ENCODE data around the gene ACOD1.

Gene ACOD1

GRCh38 chr13:76980075-76980718 lies 31.9 kb downstream of the ACOD1 start:
- H3K4me3 ChIP-seq (ENCODE audit: low read length), result no peak overlapping the region; the same call in 1 of the 2 replicates
- peak; percentile 51 for DNase-seq (ENCODE audit: low read depth, low spot score)

- DNase-seq (ENCODE audit: low read depth, low spot score), result no peak
Observed at GRCh38 chr13:76982061-76982460, 33.8 kb downstream of the ACOD1 start.

GRCh38 chr13:76983676-76984075 lies 35.4 kb downstream of the ACOD1 start:
- DNase-seq (ENCODE audit: low read depth, low spot score), result no peak
- no peak overlapping the region for H3K4me3 ChIP-seq (ENCODE audit: low read length)

More at GRCh38 chr13:76982061-76982460, 33.8 kb downstream of the ACOD1 start:
- no peak overlapping the region for H3K4me3 ChIP-seq (ENCODE audit: low read length)

- DNase-seq (ENCODE audit: low read depth, low spot score), result no peak
Observed at GRCh38 chr13:76991432-76991795, 43.1 kb downstream of the ACOD1 start.

GRCh38 chr13:76991796-76992547 lies 43.7 kb downstream of the ACOD1 start, which contains the start of gene CLN5:
Gene CLN5 (plus strand): TSS chr13:76992081. CDS start chr13:76992099, 18 bp downstream.
- DNase-seq (ENCODE audit: low read depth, low spot score), result peak; percentile 90
- H3K4me3 ChIP-seq (ENCODE audit: low read length), result peak within 1 kb of the TSS; percentile 96

More at GRCh38 chr13:76991432-76991795, 43.1 kb downstream of the ACOD1 start:
- peak overlapping the region; percentile 96 for H3K4me3 ChIP-seq (ENCODE audit: low read length)

GRCh38 chr13:76992548-76993001 lies 44.3 kb downstream of the ACOD1 start:
- peak overlapping the region; percentile 96 for H3K4me3 ChIP-seq (ENCODE audit: low read length)
- DNase-seq (ENCODE audit: low read depth, low spot score), result no peak

- H3K4me3 ChIP-seq (ENCODE audit: low read length), result peak overlapping the region; percentile 96
- no peak for DNase-seq (ENCODE audit: low read depth, low spot score)
Observed at GRCh38 chr13:76993021-76993420, 44.7 kb downstream of the ACOD1 start.

- DNase-seq (ENCODE audit: low read depth, low spot score), result no peak
- H3K4me3 ChIP-seq (ENCODE audit: low read length), result no peak overlapping the region
Observed at GRCh38 chr13:76993473-76993872, 45.2 kb downstream of the ACOD1 start.

- H3K4me3 ChIP-seq (ENCODE audit: low read length), result no peak overlapping the region
- DNase-seq (ENCODE audit: low read depth, low spot score), result no peak
Observed at GRCh38 chr13:76994281-76994680, 46.0 kb downstream of the ACOD1 start.

- H3K4me3 ChIP-seq (ENCODE audit: low read length), result no peak overlapping the region
- DNase-seq (ENCODE audit: low read depth, low spot score), result peak; percentile 27
Observed at GRCh38 chr13:77000475-77000874, 52.2 kb downstream of the ACOD1 start.

- H3K4me3 ChIP-seq (ENCODE audit: low read length), result no peak overlapping the region
- no peak for DNase-seq (ENCODE audit: low read depth, low spot score)
Observed at GRCh38 chr13:77001540-77001939, 53.2 kb downstream of the ACOD1 start.

GRCh38 chr13:77001963-77002587 lies 53.8 kb downstream of the ACOD1 start:
- no peak overlapping the region for H3K4me3 ChIP-seq (ENCODE audit: low read length)
- no peak for DNase-seq (ENCODE audit: low read depth, low spot score)

GRCh38 chr13:77002590-77003190 lies 54.4 kb downstream of the ACOD1 start:
- no peak for DNase-seq (ENCODE audit: low read depth, low spot score)
- H3K4me3 ChIP-seq (ENCODE audit: low read length), result no peak overlapping the region

All from Jurkat, Clone E6-1 (cell line).